ENCODE measurements around the gene SMIM1.

GRCh38 chr1:3768811-3769390 is 3.6 kb upstream of the SMIM1 start:
- TF ChIP-seq CTCF (IDR thresholded peaks at IDR 0.05; ENCODE audit: low read depth, low read length, poor library complexity, severe bottlenecking): no peak
- TF ChIP-seq EZH2phosphoT487 (IDR thresholded peaks at IDR 0.05; ENCODE audit: borderline replicate concordance, low read length): no peak
